ENCODE results near the gene METAP2. TPM values are rescaled to one million over a fixed set of nuclear protein-coding genes. Genes with fewer than 3 reads are reported as not detected.

METAP2 gene
- total RNA-seq, 1 experiment from 2014 or later, result 112 TPM

GRCh38 chr12:95513599-95513998 is 39.6 kb downstream of the METAP2 start (continued):
- TF ChIP-seq ZNF219 (CRISPR knock-in tag; IDR thresholded peaks at IDR 0.05; ENCODE audit: borderline replicate concordance) (no peak), ZMAT4 (CRISPR knock-in tag; IDR thresholded peaks at IDR 0.05) (no peak), NR2C2 (CRISPR knock-in tag; IDR thresholded peaks at IDR 0.05) (no peak), FOXP1 (CRISPR knock-in tag; IDR thresholded peaks at IDR 0.05; ENCODE audit: borderline replicate concordance) (no peak), TEAD4 (CRISPR knock-in tag; IDR thresholded peaks at IDR 0.05) (no peak), OVOL2 (CRISPR knock-in tag; IDR thresholded peaks at IDR 0.05; ENCODE audit: borderline replicate concordance) (no peak), GRHL2 (CRISPR knock-in tag; IDR thresholded peaks at IDR 0.05; ENCODE audit: insufficient replicate concordance, severe bottlenecking) (no peak), ZNF317 (CRISPR knock-in tag; IDR thresholded peaks at IDR 0.05; ENCODE audit: borderline replicate concordance, low read depth) (no peak)

DNA sequence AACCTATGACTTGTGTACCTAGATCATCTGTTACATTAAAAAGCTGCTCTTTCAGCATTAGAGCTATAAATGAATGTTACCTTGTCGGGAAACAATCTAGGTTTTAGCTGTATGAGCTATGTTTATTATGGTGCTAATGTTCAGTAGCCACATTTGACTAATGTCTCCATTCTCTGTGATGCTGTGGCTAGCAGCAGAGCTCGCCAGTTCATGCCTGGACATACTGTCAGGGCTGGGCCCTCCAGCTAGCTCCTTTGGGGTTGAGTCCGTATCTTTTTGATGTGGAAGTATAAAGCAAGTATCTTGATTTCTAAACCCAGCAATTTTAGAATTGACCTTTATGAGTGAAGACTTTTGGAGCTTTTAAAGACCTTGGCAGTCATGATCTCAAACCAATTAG is 41.2 kb downstream of the METAP2 start:
- CTCF ChIA-PET, result interaction anchor here (1.3 to 2.7 kb wide), 2 partner anchors 20 to 60 kb away, joined by 8 to 10 read pairs; no protein-coding TSS in a partner anchor
- peak overlapping the region; percentile 93 for H3K27ac Mint-ChIP-seq

GRCh38 chr12:95516757-95517156 is 42.8 kb downstream of the METAP2 start:
- Mint-ChIP-seq H3K27ac (peak overlapping the region; percentile 59), H3K9me3 (peaks cover 4% of the 10 kb centered on the region; the same call in 1 of the 2 replicates), H3K4me1 (no peaks in the 10 kb centered on the region), H3K4me3 (no peak overlapping the region), H3K36me3 (peaks cover 76% of the 10 kb centered on the region), H3K27me3 (ENCODE audit: low read depth) (no peaks in the 10 kb centered on the region)
- ChIA-PET CTCF (interaction anchor here (1.0 kb wide), 1 partner anchor 18 kb away, joined by 3 read pairs; no protein-coding TSS in a partner anchor), POLR2A (no interaction called here)
- DNase-seq (ENCODE audit: low spot score) (no peak), ATAC-seq (no peak)
- no peak for TF ChIP-seq RORB (CRISPR knock-in tag; IDR thresholded peaks at IDR 0.05)
- TF ChIP-seq ZMAT4 (CRISPR knock-in tag; IDR thresholded peaks at IDR 0.05), result no peak

More for the DNA sequence above, 41.2 kb downstream of the METAP2 start:
- H3K4me1 Mint-ChIP-seq, result no peaks in the 10 kb centered on the region
- no peaks in the 10 kb centered on the region for H3K9me3 Mint-ChIP-seq
- H3K27me3 Mint-ChIP-seq (ENCODE audit: low read depth), result no peaks in the 10 kb centered on the region
- H3K36me3 Mint-ChIP-seq, result peaks cover 71% of the 10 kb centered on the region
- ATAC-seq (no peak), DNase-seq (ENCODE audit: low spot score) (no peak)
- POLR2A ChIA-PET, result no interaction called here
- TF ChIP-seq EMX1 (CRISPR knock-in tag; IDR thresholded peaks at IDR 0.05), result 0 out of 2 replicates have a peak, but pooled peaks have one; percentile 49
- TF ChIP-seq PRRX2 (CRISPR knock-in tag; IDR thresholded peaks at IDR 0.05), result peak; percentile 23; the same call in 1 of the 2 replicates
- TF ChIP-seq, protein P1, sequence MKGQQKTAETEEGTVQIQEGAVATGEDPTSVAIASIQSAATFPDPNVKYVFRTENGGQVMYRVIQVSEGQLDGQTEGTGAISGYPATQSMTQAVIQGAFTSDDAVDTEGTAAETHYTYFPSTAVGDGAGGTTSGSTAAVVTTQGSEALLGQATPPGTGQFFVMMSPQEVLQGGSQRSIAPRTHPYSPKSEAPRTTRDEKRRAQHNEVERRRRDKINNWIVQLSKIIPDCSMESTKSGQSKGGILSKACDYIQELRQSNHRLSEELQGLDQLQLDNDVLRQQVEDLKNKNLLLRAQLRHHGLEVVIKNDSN (CRISPR knock-in tag; IDR thresholded peaks at IDR 0.05), result no peak
- TF ChIP-seq, protein P2, sequence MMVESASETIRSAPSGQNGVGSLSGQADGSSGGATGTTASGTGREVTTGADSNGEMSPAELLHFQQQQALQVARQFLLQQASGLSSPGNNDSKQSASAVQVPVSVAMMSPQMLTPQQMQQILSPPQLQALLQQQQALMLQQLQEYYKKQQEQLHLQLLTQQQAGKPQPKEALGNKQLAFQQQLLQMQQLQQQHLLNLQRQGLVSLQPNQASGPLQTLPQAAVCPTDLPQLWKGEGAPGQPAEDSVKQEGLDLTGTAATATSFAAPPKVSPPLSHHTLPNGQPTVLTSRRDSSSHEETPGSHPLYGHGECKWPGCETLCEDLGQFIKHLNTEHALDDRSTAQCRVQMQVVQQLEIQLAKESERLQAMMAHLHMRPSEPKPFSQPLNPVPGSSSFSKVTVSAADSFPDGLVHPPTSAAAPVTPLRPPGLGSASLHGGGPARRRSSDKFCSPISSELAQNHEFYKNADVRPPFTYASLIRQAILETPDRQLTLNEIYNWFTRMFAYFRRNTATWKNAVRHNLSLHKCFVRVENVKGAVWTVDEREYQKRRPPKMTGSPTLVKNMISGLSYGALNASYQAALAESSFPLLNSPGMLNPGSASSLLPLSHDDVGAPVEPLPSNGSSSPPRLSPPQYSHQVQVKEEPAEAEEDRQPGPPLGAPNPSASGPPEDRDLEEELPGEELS (CRISPR knock-in tag; IDR thresholded peaks at IDR 0.05), result no peak
- no peak for TF ChIP-seq NFYB (CRISPR knock-in tag; conservative IDR thresholded peaks at IDR 0.05; ENCODE audit: low read depth)
- H3K4me3 Mint-ChIP-seq, result no peak overlapping the region

- ATAC-seq, result no peak
- Mint-ChIP-seq H3K4me3 (no peak overlapping the region), H3K27ac (no peak overlapping the region), H3K4me1 (no peaks in the 10 kb centered on the region), H3K27me3 (ENCODE audit: low read depth) (no peaks in the 10 kb centered on the region), H3K9me3 (peaks cover 4% of the 10 kb centered on the region; the same call in 1 of the 2 replicates), H3K36me3 (peaks cover 76% of the 10 kb centered on the region)
- POLR2A ChIA-PET, result no interaction called here
- CTCF ChIA-PET, result no interaction called here
- DNase-seq (ENCODE audit: low spot score), result no peak
- TF ChIP-seq GABPB1 (CRISPR knock-in tag; IDR thresholded peaks at IDR 0.05) (no peak), MXD4 (CRISPR knock-in tag; IDR thresholded peaks at IDR 0.05; ENCODE audit: borderline replicate concordance) (no peak), NFYB (CRISPR knock-in tag; conservative IDR thresholded peaks at IDR 0.05; ENCODE audit: low read depth) (no peak), ZNF219 (CRISPR knock-in tag; IDR thresholded peaks at IDR 0.05; ENCODE audit: borderline replicate concordance) (no peak), ZMAT4 (CRISPR knock-in tag; IDR thresholded peaks at IDR 0.05) (no peak), TCF7 (CRISPR knock-in tag; IDR thresholded peaks at IDR 0.05; ENCODE audit: low read depth) (no peak), TP53 (CRISPR knock-in tag; IDR thresholded peaks at IDR 0.05) (no peak)
- TF ChIP-seq, protein P3, sequence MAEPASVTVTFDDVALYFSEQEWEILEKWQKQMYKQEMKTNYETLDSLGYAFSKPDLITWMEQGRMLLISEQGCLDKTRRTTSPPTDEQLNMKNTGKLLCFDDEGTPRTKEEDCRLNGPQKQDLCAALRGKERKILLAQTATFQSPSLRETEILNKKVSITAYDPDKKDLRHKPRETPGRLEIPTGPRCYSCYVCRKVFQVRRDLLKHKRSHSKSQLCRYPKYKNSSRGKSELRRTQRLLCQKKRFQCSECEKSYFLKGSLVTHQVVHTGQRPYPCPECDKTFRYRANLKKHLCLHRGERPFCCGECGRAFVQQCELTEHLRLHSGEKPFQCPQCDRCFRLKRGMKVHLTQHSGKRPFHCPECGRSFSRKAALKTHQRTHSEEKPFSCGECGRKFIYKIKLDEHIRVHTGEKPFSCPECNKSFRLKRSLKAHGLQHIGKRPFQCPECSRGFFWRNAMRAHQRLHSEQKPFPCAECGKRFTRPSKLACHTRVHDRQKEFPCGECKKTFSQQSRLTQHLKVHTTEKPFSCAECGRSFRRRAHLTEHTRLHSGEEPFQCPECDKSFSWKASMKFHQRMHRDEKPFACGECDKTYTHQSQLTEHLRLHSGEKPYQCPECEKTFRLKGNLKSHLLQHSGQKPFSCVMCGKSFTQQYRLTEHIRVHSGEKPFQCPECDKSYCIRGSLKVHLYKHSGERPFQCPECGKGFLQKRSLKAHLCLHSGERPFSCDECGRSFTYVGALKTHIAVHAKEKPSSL (CRISPR knock-in tag; conservative IDR thresholded peaks at IDR 0.05), result no peak
- TF ChIP-seq, protein P4, sequence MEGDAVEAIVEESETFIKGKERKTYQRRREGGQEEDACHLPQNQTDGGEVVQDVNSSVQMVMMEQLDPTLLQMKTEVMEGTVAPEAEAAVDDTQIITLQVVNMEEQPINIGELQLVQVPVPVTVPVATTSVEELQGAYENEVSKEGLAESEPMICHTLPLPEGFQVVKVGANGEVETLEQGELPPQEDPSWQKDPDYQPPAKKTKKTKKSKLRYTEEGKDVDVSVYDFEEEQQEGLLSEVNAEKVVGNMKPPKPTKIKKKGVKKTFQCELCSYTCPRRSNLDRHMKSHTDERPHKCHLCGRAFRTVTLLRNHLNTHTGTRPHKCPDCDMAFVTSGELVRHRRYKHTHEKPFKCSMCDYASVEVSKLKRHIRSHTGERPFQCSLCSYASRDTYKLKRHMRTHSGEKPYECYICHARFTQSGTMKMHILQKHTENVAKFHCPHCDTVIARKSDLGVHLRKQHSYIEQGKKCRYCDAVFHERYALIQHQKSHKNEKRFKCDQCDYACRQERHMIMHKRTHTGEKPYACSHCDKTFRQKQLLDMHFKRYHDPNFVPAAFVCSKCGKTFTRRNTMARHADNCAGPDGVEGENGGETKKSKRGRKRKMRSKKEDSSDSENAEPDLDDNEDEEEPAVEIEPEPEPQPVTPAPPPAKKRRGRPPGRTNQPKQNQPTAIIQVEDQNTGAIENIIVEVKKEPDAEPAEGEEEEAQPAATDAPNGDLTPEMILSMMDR (IDR thresholded peaks at IDR 0.05), result no peak
- TF ChIP-seq, protein P5, sequence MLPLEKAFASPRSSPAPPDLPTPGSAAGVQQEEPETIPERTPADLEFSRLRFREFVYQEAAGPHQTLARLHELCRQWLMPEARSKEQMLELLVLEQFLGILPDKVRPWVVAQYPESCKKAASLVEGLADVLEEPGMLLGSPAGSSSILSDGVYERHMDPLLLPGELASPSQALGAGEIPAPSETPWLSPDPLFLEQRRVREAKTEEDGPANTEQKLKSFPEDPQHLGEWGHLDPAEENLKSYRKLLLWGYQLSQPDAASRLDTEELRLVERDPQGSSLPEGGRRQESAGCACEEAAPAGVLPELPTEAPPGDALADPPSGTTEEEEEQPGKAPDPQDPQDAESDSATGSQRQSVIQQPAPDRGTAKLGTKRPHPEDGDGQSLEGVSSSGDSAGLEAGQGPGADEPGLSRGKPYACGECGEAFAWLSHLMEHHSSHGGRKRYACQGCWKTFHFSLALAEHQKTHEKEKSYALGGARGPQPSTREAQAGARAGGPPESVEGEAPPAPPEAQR (CRISPR knock-in tag; IDR thresholded peaks at IDR 0.05), result no peak
Observed at GRCh38 chr12:95517246-95517645, 43.3 kb downstream of the METAP2 start.

Data from WTC11 (cell line).